HG02970 (cell line): ENCODE measurements around the gene MTMR3.
A peak's percentile ranks its signal among the peaks of the same experiment; 100 is the strongest.
"Not testable (repeated sequence)": the region's sequence is repeated elsewhere in the genome, so short reads cannot be mapped to it uniquely, and the experiment has no call there.

Source experiments
- ATAC-seq: cut with Tn5 transposase; IDR thresholded peaks from one replicate; pipeline ENCODE4 v1.9.1; 2021; ENCODE audit warnings: mild to moderate bottlenecking, moderate library complexity, moderate number of reproducible peaks; ENCODE audit not compliant: unreplicated experiment, low FRiP score

MTMR3 gene

GRCh38 chr22:29883045-29883774 is at the start of gene MTMR3:
TSS of gene MTMR3 (plus strand) at chr22:29883174. CDS start at chr22:29971060, 87,886 bp downstream.
- peak; percentile 74 for ATAC-seq

DNA sequence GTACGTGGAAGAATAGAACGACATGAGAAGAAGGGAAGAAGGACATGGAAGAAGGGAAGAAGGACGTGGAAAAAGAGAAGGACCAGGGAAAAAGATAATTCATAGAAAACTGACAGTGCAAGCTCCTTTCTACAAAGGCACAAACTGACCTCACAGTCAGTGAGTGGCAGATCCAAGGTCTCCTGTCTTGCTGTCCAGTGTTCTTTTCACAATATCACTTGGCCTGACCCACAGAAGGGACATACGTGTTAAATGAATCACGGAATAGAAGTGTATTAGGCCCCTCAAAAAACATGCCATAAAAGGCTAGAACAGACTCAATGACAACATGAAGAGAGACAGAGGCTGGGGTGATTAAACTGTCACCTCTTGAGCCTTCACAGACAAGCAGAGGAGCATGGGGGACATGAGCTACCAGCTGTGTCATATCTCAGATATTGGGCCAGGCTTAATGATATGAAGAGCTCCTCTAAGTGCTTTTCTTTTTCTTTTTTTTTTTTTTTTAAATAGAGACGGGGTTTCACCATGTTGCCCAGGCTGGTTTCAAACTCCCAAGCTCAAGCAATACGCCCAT is 49.5 kb upstream of the MTMR3 start:
- no peak for ATAC-seq

- ATAC-seq = no peak
Observed at GRCh38 chr22:29834046-29834445, 48.9 kb upstream of the MTMR3 start.

- ATAC-seq = not testable (repeated sequence)
Observed at GRCh38 chr22:29836791-29837370, 46.1 kb upstream of the MTMR3 start.

- ATAC-seq = peak; percentile 96
Observed at GRCh38 chr22:29837741-29838598, 45.0 kb upstream of the MTMR3 start, which contains the start of gene ASCC2. TSS of gene ASCC2 (minus strand) at chr22:29838274. CDS start at chr22:29832325, 5,949 bp downstream.

- peak; percentile 7 for ATAC-seq
Observed at GRCh38 chr22:29838599-29838956, 44.4 kb upstream of the MTMR3 start.

- no peak for ATAC-seq
Observed at GRCh38 chr22:29839039-29839438, 43.9 kb upstream of the MTMR3 start.

GRCh38 chr22:29840498-29840897 is 42.5 kb upstream of the MTMR3 start:
- no peak for ATAC-seq

DNA sequence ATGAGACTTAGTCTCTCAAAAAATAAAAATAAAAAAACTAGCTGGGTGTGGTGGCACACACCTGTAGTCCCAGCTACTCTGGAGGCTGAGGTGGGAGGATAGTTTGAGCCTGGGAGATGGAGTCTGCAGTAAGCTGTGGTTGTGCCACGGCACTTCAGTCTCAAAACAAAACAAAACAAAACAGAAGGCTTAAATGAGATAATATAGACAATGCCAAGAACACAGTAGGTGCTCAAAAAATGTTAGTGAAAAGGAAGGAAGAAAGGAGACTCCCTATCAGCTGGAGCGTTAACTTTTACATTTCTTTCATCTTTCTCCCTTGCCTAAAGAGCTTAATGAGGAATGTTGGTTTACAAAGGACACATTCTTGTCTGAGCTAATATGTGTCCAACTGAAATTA is 40.8 kb upstream of the MTMR3 start:
- ATAC-seq = no peak

DNA sequence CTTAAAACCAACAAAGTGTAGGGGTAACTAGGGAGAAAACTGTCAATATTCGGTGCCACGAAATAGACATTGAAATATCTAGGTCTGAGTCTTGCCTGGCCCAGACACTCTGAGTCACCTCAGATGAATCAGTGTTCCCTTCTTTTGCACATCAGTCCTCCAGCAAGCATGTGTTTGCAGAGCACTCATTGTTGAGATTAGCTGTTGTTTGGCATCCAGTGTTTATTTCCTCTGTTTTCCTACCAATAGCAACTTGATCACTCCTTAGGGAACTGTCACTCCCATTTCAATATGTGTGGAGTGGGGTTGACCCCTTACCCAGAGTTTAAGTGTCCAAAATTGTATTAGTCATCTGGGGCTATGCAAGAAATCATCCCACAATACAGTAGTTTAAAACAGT is 40.2 kb upstream of the MTMR3 start:
- no peak for ATAC-seq

DNA sequence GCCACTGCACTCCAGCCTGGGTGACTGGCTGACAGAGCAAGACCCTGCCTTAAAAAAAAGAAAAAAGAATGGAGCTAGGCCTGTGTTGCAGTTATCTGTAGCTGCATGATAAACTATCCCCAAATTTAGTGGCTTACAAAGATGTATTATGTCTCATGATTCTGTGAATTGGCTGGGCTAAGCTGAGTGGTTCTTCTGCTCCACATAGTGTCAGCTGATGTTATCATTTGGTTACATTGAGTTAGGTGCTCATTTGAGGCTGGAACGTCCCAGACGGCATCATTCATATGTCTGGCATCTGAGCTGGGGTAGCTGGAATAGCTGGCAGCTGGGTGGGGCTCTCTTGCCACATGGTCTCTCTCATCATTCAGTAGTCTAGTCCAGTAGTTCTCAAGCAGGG is 36.7 kb upstream of the MTMR3 start:
- ATAC-seq = no peak

DNA sequence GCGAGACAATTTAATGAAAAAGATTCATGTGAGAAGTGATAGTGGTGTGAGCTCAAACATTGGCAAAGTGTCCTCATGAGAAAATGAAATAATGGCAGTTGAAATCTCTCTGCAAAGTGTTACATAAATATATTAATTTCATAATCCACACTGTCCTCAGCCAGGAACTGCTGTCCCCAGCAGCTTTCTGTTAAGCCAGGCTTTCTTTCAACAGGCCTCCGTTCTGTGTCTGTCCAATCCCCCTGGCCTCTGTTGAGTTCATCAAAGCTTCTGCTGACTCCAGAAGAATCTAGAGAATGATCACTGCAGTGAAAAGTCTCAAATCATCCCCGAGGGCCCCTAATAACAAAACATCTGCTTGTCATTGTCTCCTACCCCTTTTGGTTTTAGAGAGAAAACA is 34.9 kb upstream of the MTMR3 start:
- ATAC-seq = no peak

DNA sequence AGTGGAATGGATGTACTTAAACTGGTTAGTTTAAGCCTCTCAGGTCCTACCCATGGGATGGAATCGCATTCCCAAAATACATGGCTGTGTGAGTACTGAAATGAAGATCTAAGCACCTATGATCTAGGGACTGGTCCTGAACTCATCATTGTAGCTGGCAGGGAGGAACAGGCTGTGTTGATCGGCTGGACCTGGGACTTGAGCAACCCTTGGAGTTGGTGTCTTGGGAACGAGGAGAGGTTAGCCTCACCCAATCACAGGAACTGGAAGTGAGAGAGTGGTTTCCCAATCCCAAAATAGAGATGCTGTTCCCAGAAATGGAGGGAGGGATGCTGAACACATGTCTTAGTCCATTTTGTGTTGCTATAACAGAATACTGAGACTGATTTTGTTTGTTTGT is 28.5 kb upstream of the MTMR3 start:
- no peak for ATAC-seq

DNA sequence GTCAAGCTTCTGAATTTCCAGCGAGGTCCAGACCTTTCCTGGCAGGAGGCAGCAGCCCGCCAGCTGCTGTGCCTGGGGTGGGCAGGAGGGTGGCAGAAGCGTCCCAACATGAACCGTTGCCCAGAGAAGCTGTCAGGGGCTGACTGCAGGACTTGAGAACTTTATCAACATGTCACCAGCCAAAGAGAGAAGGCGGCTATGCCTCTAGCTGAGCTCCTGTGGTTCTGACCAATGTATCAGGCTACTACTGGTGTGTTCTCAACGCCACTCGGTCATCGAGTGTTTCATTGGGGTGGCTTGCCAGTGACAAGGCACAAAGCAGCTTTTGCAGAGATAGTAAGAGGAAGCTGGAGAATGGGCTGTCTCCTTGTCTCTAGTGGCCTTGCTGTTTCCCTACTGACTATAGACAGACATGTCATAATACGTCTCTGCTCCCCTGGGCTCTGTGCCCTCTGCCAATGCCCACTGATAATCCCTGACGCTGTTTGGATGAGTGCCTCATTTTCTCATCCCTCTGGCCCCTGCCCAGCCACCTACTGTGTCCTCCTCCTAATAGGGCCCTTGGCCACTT is 27.3 kb upstream of the MTMR3 start:
- no peak for ATAC-seq

GRCh38 chr22:29856496-29856895 is 26.5 kb upstream of the MTMR3 start:
- no peak for ATAC-seq

GRCh38 chr22:29859030-29859429 is 23.9 kb upstream of the MTMR3 start:
- ATAC-seq = not testable (repeated sequence)

DNA sequence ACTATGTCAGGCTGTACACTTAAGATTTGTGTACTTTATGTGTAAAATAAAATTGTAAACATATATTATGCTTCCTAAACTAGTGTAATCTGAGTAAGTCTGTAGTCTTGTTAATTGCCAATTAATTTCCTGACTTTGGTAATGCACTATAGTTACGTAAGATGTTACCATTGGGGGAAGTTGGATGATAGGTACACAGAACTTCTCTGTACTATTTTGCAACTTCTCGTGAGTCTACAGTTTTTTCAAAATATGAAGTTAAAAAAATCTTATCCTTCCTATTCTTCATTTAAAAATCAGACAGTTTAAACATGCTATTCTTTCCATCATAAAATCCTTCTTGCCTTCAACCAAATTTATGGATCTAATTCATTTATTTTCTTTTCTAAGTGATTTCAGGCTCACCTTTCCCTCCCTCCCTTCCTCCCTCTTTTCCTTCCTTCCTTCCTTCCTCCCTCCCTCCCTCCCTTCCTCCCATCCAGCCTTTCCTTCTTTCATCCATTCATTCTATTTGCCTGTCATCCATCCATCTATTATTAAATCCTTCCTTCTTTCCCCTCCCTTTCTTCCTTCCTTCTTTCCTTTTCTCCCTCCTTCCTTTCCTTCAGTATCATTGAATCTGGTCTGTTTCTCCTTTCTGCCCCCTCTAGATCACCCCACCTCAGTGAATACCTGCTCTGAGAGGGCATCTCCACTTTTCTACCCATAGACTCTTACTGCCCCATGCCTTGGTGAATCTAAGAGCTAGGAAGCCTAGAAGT is 22.8 kb upstream of the MTMR3 start:
- ATAC-seq = no peak

GRCh38 chr22:29861672-29862297 is 21.2 kb upstream of the MTMR3 start:
- no peak for ATAC-seq

DNA sequence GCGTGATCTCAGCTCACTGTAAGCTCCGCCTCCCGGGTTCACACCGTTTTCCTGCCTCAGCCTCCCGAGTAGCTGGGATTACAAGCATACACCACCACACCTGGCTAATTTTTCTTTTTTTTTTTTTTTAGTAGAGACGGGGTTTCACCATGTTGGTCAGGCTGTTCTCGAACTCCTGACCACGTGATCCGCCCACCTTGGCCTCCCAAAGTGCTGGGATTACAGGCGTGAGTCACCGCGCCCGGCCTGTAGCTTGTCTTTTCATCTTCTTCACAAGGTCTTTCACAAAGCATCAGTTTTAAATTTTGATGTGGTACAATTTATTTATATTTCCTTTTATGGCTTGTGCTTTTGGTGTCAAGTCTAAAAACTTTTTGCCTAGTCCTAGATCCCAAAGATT is 17.4 kb upstream of the MTMR3 start:
- not testable (repeated sequence) for ATAC-seq
